Middle frontal gyrus (tissue), 1 donor: Measurements from ENCODE around the gene SUDS3.
A peak's percentile ranks its signal among the peaks of the same experiment; 100 is the strongest.

Source experiments
- DNase-seq: peaks from one replicate; pipeline ENCODE4 v3.0.0-alpha.2; 2015; ENCODE audit warnings: low spot score; ENCODE audit errors: extremely low spot score

Gene SUDS3

GRCh38 chr12:118356809-118357256 is 19.5 kb upstream of the SUDS3 start:
- DNase-seq = no peak

- DNase-seq = no peak
These were observed 18.9 kb upstream of the SUDS3 start for GRCh38 chr12:118357257-118358007.

GRCh38 chr12:118358008-118358359 is 18.4 kb upstream of the SUDS3 start:
- no peak for DNase-seq

- DNase-seq = no peak
These were observed 17.5 kb upstream of the SUDS3 start for GRCh38 chr12:118358612-118359540.

- no peak for DNase-seq
These were observed 16.8 kb upstream of the SUDS3 start for GRCh38 chr12:118359541-118359915.

- no peak for DNase-seq
These were observed 15.3 kb upstream of the SUDS3 start for GRCh38 chr12:118361092-118361404.

GRCh38 chr12:118361889-118362288 is 14.5 kb upstream of the SUDS3 start:
- DNase-seq = no peak

GRCh38 chr12:118368821-118369220 is 7.5 kb upstream of the SUDS3 start:
- no peak for DNase-seq

- DNase-seq = no peak
These were observed 5.8 kb upstream of the SUDS3 start for GRCh38 chr12:118370601-118371000.

GRCh38 chr12:118371321-118372282 is 4.8 kb upstream of the SUDS3 start:
- DNase-seq = no peak

- DNase-seq = peak; percentile 98
These were observed 3.5 kb upstream of the SUDS3 start, which contains the start of gene TAOK3 for GRCh38 chr12:118372541-118373495. Gene TAOK3 (minus strand): TSS chr12:118372907. CDS start chr12:118255567, 117,340 bp downstream.

- no peak for DNase-seq
These were observed 2.7 kb upstream of the SUDS3 start for GRCh38 chr12:118373616-118374015.

GRCh38 chr12:118374126-118374725 is 2.1 kb upstream of the SUDS3 start:
- no peak for DNase-seq

- no peak for DNase-seq
These were observed 1.4 kb upstream of the SUDS3 start for GRCh38 chr12:118374909-118375308.

GRCh38 chr12:118375348-118375747 is 1.0 kb upstream of the SUDS3 start:
- DNase-seq = no peak

- no peak for DNase-seq
These were observed 897 bp downstream of the SUDS3 start for GRCh38 chr12:118377021-118377883.

- DNase-seq = no peak
These were observed 1.6 kb downstream of the SUDS3 start for GRCh38 chr12:118377884-118378470.

GRCh38 chr12:118391424-118391823 is 15.1 kb downstream of the SUDS3 start:
- DNase-seq = no peak
